ENCODE results near the gene CELA2A.

GRCh38 chr1:15485636-15486035 lies 29.1 kb downstream of the CELA2A start:
- TF ChIP-seq ESRRA (IDR thresholded peaks at IDR 0.05; ENCODE audit: low read length) (no peak), CTCF (IDR thresholded peaks at IDR 0.05 in 2 of 3, conservative IDR thresholded peaks at IDR 0.05 in 1 of 3; ENCODE audit: control insufficient read depth in 2 of 3, extremely low read depth in 1 of 3, insufficient read depth in 1 of 3, low read depth in 3 of 3, low read length in 3 of 3) (no peak), CBX3 (IDR thresholded peaks at IDR 0.05; ENCODE audit: borderline replicate concordance, low read depth) (no peak), ZNF274 (IDR thresholded peaks at IDR 0.05; ENCODE audit: insufficient read depth, insufficient read length) (no peak), LARP7 (IDR thresholded peaks at IDR 0.05) (no peak), POLR2A (IDR thresholded peaks at IDR 0.05; ENCODE audit: low read depth, low read length) (no peak), RFX5 (IDR thresholded peaks at IDR 0.05; ENCODE audit: low read depth, low read length) (no peak), REST (IDR thresholded peaks at IDR 0.05; ENCODE audit: low read depth, low read length) (no peak), TAF1 (IDR thresholded peaks at IDR 0.05; ENCODE audit: borderline replicate concordance, low read depth, low read length) (no peak), TCF12 (IDR thresholded peaks at IDR 0.05; ENCODE audit: low read depth, low read length) (no peak)
